Effector memory CD4-positive, alpha-beta T cell (primary cell): ENCODE data around the gene EXPH5.
"Not testable (repeated sequence)": the region's sequence is repeated elsewhere in the genome, so short reads cannot be mapped to it uniquely, and the experiment has no call there.

ENCODE experiments used
- DNase-seq, 3 donors: peaks; one replicate each; pipeline ENCODE4 v3.0.0-alpha.2; 2020
- H3K27ac ChIP-seq: 2 replicates; pipeline ENCODE4 v1.7.0; 2013; ENCODE audit warnings: mild to moderate bottlenecking, low read length, moderate library complexity; ENCODE audit not compliant: insufficient read depth, poor library complexity, severe bottlenecking
- H3K27me3 ChIP-seq: replicated peaks from 2 replicates; pipeline ENCODE4 v1.7.0; 2013; ENCODE audit warnings: mild to moderate bottlenecking, low read length; ENCODE audit not compliant: insufficient read depth, control insufficient read depth, poor library complexity, severe bottlenecking
- H3K36me3 ChIP-seq: 2 replicates; pipeline ENCODE4 v1.7.0; 2013; ENCODE audit warnings: mild to moderate bottlenecking, low read length, moderate library complexity; ENCODE audit not compliant: control insufficient read depth, insufficient read depth
- H3K4me1 ChIP-seq: 2 replicates; pipeline ENCODE4 v1.7.0; 2013; ENCODE audit warnings: low read length, mild to moderate bottlenecking; ENCODE audit not compliant: control insufficient read depth, insufficient read depth, poor library complexity, severe bottlenecking
- H3K4me3 ChIP-seq: 2 replicates; pipeline ENCODE4 v1.7.0; 2013; ENCODE audit warnings: low read length, low read depth, mild to moderate bottlenecking; ENCODE audit not compliant: insufficient read depth, poor library complexity, severe bottlenecking
- H3K9me3 ChIP-seq: 2 replicates; pipeline ENCODE4 v1.7.0; 2013; ENCODE audit warnings: mild to moderate bottlenecking, low read length, moderate library complexity; ENCODE audit not compliant: control insufficient read depth

EXPH5 gene

DNA sequence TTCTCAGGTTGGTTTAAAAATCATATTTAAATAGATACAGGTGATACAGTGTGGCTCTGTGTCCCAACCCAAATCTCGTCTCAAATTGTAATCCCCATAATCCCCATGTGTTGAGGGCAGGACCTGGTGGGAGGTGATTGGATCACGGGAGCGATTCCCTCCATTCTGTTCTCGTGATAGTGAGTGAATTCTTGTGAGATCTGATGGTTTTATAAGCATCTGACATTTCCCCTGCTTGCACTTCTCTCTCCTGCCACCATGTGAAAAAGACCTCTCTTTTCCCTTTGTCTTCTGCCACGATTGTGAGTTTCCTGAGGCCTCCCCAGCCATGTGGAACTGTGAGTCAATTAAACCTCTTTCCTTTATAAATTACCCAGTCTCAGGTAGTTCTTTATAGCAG is 9.2 kb upstream of the EXPH5 start:
- H3K27ac ChIP-seq, DNase-seq, H3K27me3 ChIP-seq: not testable (repeated sequence)

DNA sequence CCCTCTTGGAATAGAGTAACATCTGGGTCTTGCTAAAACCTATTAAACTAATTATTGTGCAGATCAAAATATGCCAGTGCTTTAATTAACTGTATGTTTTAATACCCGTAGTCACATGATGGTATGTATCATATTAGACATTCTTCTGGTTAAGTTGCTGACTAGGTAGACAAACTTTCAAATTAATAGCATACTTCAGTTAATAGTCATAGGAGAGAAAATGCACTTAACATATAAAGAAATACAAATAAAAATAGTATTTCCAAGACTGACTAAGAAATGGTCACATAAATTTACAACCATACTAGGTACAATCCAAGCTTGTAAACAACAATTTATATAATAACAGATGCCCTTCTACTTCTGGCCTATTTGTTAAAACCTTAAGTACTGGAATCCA is 7.6 kb upstream of the EXPH5 start:
- H3K4me3 ChIP-seq = no peak overlapping the region
- H3K9me3 ChIP-seq = no peaks in the 10 kb centered on the region
- H3K27ac ChIP-seq = no peak overlapping the region
- no peaks in the 10 kb centered on the region for H3K36me3 ChIP-seq
- H3K27me3 ChIP-seq = no peaks in the 10 kb centered on the region
- DNase-seq = no peak
- H3K4me1 ChIP-seq = no peaks in the 10 kb centered on the region

More for the DNA sequence above, 9.2 kb upstream of the EXPH5 start:
- H3K4me1 ChIP-seq, H3K36me3 ChIP-seq, H3K9me3 ChIP-seq, H3K4me3 ChIP-seq: not testable (repeated sequence)

DNA sequence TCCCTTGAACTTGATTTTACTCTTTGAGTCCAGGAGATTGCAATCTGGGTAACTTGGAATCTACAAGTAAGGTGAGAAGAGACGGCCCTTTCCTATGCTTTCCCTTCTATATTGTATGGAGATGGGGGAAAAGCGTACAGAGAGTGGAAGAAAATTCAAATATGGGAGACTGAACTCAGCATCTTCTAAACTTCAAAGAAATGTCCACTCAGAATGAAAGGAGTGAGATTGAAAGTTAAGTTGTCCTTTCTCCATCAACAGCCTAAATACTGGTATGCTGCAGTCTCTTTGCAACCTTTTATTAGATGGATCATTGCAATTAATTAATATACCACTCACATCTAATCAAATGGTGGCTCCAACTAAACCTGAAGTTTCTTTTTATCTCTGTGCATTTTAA is 6.4 kb upstream of the EXPH5 start:
- no peaks in the 10 kb centered on the region for H3K27me3 ChIP-seq
- H3K9me3 ChIP-seq = no peaks in the 10 kb centered on the region
- no peak for DNase-seq
- H3K4me1 ChIP-seq = no peaks in the 10 kb centered on the region
- no peaks in the 10 kb centered on the region for H3K36me3 ChIP-seq
- H3K27ac ChIP-seq = no peak overlapping the region
- no peak overlapping the region for H3K4me3 ChIP-seq

DNA sequence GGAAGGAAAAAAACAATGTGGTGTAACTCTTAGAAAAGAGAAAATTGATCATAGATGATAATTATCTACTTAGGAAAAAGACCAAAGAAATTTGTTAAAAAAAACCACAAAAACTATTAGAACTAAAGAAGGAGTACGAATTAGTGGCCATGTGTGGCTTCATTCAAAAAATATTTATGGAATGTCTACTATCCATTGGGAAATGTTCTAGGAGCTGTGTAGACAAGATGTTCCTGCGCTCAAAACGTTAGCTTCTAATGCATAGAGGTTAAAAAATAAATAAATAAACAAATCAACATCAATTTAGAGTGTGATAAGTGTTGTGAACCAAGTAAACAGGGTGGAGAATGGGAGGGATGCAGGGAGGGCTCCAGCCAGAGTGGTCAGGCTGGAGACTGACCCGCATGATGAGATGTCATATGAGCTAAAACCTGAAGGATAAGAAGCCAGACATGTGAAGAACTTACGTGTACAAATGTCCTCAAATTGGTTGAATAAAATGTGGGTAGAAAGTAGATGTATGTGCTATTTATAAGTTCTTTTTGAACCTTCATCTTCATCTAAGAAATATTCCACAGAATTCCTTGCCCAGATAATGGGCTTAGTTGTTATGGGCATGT is 4.3 kb upstream of the EXPH5 start:
- H3K27ac ChIP-seq = no peak overlapping the region
- no peak for DNase-seq

DNA sequence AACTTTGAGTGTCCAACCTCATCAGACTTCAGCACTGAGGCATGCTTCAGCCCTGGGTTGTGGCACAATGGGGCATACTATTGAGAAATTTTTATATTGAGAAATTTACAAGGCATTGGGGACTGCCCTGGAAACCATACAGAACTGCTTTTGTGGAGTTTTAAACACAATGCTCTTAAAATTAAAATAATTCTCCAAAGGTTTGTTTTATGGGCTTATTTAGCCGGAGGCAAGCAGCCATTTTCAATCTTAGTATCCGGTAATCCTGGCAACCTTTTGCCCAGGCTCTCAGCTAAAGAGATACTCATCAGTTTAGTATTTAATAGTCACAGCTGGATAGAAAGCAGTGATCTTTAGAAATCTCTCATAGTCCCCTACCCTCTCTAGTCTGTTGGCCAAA is 3.1 kb upstream of the EXPH5 start:
- Histone ChIP-seq H3K27me3 (no peaks in the 10 kb centered on the region), H3K9me3 (no peaks in the 10 kb centered on the region), H3K27ac (no peak overlapping the region), H3K4me3 (no peak overlapping the region), H3K36me3 (no peaks in the 10 kb centered on the region), H3K4me1 (peaks cover 6% of the 10 kb centered on the region)
- no peak for DNase-seq

More for the DNA sequence above, 4.3 kb upstream of the EXPH5 start:
- Histone ChIP-seq H3K4me1 (peaks cover under 1% of the 10 kb centered on the region), H3K27me3 (no peaks in the 10 kb centered on the region), H3K9me3 (no peaks in the 10 kb centered on the region), H3K4me3 (no peak overlapping the region), H3K36me3 (no peaks in the 10 kb centered on the region)

DNA sequence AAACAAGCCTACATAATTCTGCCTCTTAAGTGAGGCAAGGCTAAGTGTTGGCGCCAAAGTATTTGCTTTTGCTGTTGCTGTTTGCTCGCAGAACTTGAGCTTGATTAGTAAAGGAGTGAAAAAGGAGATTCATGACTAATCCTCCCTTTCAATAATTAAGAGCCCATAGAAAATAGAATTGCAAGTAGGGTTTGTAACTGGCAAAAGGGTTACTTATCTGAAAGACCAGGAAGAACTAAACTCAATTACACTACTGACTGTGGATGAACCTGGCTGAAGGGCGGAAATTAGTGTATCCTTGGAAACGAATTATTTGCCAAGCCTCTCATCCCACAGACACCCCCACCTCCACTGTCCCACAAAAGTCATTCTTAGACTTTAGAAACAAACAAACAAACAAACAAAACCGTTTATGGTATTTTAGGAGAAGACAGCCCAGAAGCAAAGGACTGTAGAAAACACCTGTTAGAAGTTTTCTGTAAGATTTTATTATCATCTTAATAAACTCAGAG is 411 bp upstream of the EXPH5 start:
- Histone ChIP-seq H3K27ac (no peak overlapping the region), H3K36me3 (no peaks in the 10 kb centered on the region), H3K4me3 (peak overlapping the region; percentile 92), H3K9me3 (no peaks in the 10 kb centered on the region), H3K4me1 (peaks cover 6% of the 10 kb centered on the region), H3K27me3 (no peaks in the 10 kb centered on the region)
- DNase-seq = no peak

DNA sequence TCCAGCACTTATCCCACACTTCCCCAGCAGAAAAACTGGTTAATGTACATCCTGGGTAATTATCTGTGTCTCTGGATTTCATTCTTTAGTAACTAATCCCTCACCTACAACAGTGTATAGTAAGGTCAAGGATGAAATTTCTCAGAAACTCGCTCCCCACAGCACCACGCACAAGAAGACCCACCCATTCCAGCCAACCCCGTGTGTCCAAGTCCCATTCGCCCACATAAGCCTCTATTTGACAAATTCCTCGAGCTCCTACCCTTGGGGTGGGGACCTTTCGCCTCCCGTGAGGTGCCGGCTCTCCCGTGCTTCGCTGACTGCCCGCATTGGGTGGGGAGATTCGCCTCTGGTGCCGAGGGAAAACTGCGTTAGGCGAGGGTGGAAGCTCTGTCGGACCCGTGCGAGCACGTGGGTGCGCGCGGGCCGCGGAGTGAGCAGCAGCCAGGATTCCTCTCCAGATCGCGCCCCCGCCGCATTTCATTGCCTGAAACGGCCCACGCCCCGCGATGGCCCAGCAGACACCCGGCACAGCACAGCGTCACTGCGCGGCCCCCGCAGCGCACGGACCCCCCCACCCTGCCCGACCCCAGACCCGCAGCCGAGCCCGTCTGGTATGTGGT is 866 bp downstream of the EXPH5 start:
- DNase-seq = peak in 1 of 3 donors; percentile 5
- H3K4me1 ChIP-seq = peaks cover 6% of the 10 kb centered on the region
- peak overlapping the region; percentile 74 for H3K27ac ChIP-seq

DNA sequence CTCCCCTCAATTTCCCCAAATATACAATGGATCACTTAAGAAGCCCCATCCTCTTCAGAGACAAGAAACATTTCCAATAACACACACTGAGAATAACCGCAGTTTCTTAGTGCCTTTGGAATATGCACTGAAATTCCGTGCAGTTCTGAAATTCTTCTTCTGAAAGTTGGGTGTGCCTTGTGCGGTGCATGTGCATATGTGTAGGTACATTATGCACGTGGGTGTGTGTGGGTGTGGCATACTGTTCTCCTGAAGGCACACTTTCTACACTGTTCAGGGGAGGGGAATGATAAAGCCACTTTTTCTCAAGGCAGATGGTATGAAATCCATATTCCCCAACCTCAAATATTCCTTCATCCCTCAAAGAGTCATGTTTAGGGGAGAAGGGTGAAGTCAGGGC is 1.7 kb downstream of the EXPH5 start:
- Histone ChIP-seq H3K36me3 (no peaks in the 10 kb centered on the region), H3K4me1 (peaks cover 6% of the 10 kb centered on the region), H3K27ac (no peak overlapping the region), H3K4me3 (no peak overlapping the region), H3K9me3 (no peaks in the 10 kb centered on the region), H3K27me3 (no peaks in the 10 kb centered on the region)
- DNase-seq = no peak

More for the DNA sequence above, 866 bp downstream of the EXPH5 start:
- Histone ChIP-seq H3K36me3 (no peaks in the 10 kb centered on the region), H3K27me3 (no peaks in the 10 kb centered on the region), H3K4me3 (peak overlapping the region; percentile 92), H3K9me3 (no peaks in the 10 kb centered on the region)

DNA sequence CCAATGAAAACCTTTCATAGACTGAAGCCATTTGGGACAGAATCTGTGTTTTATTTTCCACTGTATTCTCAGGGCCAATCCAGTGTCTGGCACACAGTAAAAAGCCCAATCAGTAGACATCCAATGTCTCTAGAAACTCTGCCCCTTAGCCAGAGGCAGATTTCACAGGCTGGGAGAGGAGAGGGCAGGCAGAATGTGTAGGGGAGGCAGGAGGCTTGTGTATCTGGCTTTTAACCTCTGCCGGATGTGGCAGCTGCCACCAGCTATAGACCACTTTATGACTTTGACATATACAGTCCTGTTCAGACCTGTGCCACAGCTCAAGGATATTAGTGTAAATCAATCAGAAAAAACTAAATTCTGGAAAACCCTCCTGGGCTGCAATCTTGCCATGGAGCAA is 4.4 kb downstream of the EXPH5 start:
- H3K9me3 ChIP-seq = no peaks in the 10 kb centered on the region
- peaks cover 6% of the 10 kb centered on the region for H3K4me1 ChIP-seq
- H3K27me3 ChIP-seq = no peaks in the 10 kb centered on the region
- H3K36me3 ChIP-seq = no peaks in the 10 kb centered on the region
- H3K4me3 ChIP-seq = no peak overlapping the region
- no peak overlapping the region for H3K27ac ChIP-seq
- no peak for DNase-seq

DNA sequence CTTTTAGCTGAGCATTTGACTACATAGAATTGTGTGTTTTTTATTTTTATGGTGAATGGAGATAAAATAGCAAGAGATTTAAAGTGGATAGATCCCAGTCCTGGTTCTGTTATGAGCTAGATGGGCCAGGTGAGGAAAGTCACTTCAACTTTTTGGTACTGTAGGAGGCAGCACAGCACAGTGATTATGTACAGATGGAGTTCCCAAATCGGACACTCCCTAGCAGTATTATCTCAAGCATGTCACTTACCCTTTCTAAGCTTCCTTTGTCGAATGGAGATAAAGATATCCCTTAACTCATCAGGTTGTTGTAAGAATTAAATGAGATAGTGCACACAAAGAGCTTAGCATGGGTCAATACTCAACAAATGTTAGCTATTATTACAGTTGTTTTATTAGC is 5.3 kb downstream of the EXPH5 start:
- DNase-seq = no peak
- H3K27ac ChIP-seq = no peak overlapping the region
- H3K27me3 ChIP-seq = no peaks in the 10 kb centered on the region
- no peaks in the 10 kb centered on the region for H3K9me3 ChIP-seq
- no peaks in the 10 kb centered on the region for H3K36me3 ChIP-seq
- no peak overlapping the region for H3K4me3 ChIP-seq
- H3K4me1 ChIP-seq = peaks cover 6% of the 10 kb centered on the region
